Measurements from ENCODE around the gene ZNF37A.
A peak's percentile ranks its signal among the peaks of the same experiment; 100 is the strongest.
"Not testable (repeated sequence)": the region's sequence is repeated elsewhere in the genome, so short reads cannot be mapped to it uniquely, and the experiment has no call there.

ZNF37A gene

DNA sequence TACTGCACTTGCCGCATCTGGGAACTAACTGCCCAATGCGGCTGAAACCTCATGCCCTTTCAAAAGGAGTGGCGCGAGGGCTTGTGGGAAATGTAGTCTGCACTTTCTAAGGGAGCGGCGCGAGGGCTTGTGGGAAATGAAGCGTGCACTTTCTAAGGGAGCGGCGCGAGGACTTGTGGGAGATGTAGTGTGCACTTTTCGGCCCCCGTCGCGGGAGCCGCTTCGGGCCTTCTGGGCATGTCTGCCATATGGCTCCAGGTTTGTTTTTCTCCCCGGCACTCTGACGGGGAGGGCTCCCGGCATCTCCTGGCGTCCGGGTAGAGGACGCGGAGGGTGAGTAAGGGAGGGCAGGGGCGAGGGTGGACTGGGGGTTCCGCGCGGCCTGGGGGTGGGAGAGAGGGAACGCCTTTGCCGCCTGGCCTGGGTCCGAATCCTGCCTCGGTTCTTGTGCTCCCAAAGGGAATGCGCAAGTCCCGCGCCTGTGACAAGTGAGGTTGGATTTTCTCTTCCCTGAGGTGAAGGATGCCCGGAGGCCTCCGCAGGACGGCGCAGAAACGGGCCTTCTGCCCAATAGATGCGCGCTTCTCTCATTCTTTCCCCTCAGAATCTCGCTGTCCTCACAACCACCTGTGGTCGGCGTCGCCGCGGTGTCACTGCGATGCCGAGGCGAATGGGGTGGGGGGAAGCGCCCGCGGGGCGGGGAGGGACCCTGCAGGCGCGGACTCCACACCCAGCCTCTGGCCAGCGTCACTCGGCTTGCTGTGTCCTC, at the start of gene ZNF37A:
ZNF37A (plus strand) TSS at position 180 of the 769 bp plus-strand sequence. CDS start 2,281 bp downstream, outside the sequence.
- DNase-seq (ENCODE audit: low read depth in 2 of 2, low spot score in 1 of 2) = peak; percentile 78 to 83

DNA sequence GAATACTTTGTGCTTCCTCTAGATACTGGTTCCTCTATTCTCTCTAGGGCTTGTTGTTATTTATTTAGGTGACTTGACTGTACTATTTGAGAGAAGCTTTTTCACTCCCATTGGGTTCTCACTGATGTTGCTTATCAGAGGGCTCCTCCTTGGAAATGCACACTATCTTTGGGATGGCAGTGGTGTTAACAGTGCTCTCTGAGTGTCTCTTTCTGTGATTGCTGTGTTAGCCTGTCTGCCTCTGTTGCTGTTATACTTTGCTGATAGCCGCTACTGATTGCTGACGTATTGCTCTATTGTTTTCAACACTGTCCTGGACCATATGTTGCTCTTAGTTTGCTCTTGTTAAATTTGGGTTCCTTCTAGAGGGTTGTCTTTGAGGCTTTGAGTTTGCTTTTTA, 49.0 kb upstream of the ZNF37A start:
- no peak for DNase-seq (ENCODE audit: low read depth in 2 of 2, low spot score in 1 of 2)

DNA sequence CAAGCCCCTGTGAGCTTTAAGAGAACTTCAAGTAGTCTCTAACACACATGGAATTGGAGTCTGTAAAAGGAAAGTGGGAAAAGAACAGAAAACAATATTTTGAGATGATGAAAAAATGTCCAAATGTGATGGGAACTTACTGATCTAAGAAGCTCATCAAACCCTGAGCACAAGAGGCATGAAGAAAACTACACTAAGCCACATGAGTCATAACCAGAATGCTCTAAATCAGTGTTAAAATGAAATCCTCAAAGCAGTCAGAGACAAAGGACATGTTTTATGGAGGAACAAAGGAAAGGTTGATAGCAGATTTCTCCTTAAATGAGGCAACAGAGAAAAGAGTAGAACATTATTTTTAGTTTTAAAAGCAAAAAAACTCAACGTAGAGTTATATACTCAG, 46.5 kb upstream of the ZNF37A start:
- no peak for DNase-seq (ENCODE audit: low read depth in 2 of 2, low spot score in 1 of 2)

DNA sequence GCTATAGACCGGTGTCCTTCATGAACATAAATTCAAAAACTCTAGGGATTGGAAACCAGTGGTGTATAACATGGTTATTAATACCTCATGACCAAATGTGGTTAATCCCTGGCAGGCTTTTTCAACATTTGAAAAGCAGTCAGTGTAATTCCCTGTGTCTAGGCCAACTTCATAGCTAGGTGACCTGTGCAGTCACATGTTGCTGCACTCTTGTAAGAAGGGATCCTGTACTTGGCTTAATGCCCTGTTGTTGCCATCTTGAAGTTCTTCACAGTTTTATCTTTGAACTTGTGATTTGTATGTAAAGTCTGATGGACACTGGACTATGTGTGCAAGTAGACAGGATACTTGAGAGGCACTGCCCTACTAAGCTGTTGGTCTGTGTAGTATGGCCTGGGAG, 43.9 kb upstream of the ZNF37A start:
- no peak for DNase-seq (ENCODE audit: low read depth in 2 of 2, low spot score in 1 of 2)

GRCh38 chr10:38054361-38054797, 39.8 kb upstream of the ZNF37A start:
- DNase-seq (ENCODE audit: low read depth in 2 of 2, low spot score in 1 of 2) = no peak

GRCh38 chr10:38055274-38055894, 38.8 kb upstream of the ZNF37A start:
- not testable (repeated sequence) for DNase-seq (ENCODE audit: low read depth in 2 of 2, low spot score in 1 of 2)

DNA sequence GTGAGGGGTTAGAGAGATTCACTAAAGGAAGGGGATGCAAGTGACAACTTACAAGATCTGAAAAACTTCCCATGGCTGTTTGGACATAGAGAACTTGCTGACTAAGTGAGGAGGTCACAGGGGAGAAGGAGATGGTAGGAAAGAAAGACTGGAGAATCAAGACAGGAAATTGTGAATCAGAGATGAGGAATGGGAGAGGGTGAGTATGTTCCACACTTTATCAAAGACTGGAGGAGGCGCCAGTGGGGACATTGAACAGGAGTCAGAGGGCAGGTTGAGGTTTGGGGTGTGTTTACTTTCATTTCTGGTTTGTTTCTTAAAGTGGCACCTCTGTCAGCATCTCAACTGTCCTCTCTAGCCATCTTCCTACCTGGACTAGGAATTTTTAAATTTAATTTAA, 24.5 kb upstream of the ZNF37A start:
- DNase-seq (ENCODE audit: low read depth in 2 of 2, low spot score in 1 of 2) = not testable (repeated sequence)

DNA sequence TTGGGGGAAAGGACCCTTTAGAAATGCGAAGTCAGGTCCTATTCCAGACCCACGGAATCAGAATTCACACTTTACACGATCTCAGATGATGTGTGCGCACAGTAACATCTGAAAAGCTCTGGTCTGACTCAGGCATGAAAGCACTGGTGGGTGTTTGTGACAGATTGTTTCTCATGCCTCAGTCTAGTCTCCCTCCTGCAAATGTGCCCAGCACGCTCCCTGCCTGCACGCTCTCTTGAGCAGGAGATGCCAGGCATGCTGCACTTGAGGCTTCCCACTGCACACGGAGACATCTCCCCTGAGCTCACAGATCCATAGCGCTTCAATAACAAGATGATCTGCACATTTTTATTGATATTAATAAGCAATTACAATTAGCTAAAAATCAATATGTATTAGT, 23.6 kb upstream of the ZNF37A start:
- no peak for DNase-seq (ENCODE audit: low read depth in 2 of 2, low spot score in 1 of 2)

DNA sequence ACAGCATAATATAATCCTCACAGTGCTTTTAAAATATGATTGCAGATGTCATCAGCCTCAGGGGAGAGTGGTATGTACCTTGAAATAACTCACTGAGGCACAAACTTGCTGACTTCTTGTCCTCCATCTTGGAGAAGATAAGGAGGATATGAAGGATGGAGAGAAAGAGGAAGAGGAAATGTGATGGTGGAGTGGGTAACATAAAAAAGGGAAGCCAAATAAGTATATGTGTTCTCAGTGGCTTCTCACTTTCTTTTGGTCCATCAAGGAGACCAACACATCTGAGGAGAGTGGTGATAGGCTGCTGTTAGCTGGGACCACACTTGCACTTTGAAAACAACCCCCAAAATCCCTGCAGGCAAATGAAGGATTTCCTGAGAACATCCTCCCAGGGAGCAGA, 21.6 kb upstream of the ZNF37A start:
- DNase-seq (ENCODE audit: low read depth in 2 of 2, low spot score in 1 of 2) = no peak

GRCh38 chr10:38076687-38077086, 17.4 kb upstream of the ZNF37A start:
- DNase-seq (ENCODE audit: low read depth in 2 of 2, low spot score in 1 of 2) = no peak

DNA sequence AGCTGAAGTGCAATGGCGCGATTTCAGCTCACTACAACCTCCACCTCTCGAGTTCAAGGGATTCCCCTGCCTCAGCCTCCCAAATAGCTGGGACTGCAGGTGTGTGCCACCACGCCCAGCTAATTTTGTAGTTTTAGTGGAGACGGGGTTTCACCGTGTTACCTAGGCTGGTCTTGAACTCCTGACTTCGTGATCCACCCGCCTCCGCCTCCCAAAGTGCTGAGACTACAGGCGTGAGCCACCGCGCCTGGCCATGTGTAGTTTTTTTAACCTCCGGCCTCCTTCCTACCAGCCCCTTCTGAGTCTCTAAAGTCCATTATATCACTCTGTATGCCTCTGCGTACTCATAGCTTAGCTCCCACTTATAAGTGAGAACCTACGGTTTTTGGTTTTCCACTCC, 819 bp upstream of the ZNF37A start:
- not testable (repeated sequence) for DNase-seq (ENCODE audit: low read depth in 2 of 2, low spot score in 1 of 2)

GRCh38 chr10:38093816-38094157, 350 bp upstream of the ZNF37A start:
- no peak for DNase-seq (ENCODE audit: low read depth in 2 of 2, low spot score in 1 of 2)

DNA sequence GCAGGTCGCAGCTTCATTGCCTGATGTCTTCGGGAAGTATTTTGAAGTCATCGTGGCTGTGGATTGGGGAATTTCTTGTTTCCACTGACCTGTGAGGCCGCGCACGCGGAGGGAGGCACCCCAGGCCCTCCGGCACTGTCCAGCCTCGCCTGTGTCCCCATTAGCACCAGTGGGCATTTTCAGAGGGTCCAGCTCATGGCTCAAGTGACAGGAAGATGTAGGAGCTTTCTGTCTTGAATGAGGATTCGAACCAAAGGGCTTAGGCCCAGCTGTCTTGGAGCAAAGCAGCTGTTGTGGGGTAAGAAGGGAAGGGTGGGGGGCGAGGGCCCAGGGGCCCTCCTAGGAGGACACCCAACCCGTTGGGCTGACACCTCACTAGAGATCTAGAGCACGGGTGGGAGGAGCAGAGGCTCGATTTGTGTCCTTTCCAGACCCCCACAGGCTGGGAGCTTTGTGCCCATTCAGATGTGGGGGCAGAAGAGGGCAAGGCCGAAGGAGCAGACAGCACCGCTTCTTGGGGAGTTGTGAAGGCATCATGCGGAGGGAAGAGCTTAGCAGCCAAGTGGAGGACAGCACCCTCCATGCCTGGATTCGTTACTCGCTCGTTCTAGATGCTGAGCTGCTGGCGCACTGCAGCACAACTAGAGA, 914 bp downstream of the ZNF37A start:
- DNase-seq (ENCODE audit: low read depth in 2 of 2, low spot score in 1 of 2) = no peak

DNA sequence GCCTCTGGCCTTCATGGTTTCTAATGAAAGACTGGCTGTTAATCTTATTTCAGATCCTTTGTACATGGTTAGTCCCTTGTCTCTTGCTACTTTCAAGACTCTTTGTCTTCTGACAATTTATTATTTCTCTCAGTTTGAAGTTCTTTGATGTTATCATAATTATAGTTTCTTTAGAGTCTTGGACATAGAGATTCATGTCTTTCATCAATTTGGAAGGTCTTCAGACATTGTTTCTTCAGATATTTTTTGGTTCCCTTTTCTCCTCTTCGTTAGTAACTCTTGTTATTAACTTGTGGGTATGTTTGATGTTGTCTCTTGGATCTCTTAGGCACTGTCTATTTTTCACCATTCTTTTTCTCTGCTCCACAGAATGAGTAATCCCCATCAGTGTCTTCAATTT, 8.7 kb downstream of the ZNF37A start:
- no peak for DNase-seq (ENCODE audit: low read depth in 2 of 2, low spot score in 1 of 2)

- no peak for DNase-seq (ENCODE audit: low read depth in 2 of 2, low spot score in 1 of 2)
These were observed 9.6 kb downstream of the ZNF37A start for GRCh38 chr10:38103756-38104155.

DNA sequence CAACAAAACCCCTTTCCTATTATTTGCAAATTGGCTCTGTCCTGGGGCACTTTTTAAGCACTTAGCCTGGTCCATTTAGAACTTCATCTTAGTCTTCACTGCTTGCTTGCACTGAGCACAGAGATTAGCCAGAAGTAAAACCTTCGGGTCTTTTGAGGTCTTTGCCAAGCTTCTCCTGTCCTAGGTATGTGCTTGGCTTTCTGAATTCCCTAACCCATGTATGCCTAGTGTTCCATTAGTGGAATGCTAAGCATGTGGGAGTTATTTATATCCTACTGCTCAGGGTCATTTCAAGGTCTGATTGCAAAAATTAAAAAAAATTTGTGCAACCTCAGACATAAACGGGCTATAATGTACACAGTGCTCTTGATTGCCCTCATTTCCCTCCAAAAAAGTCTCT, 18.0 kb downstream of the ZNF37A start:
- no peak for DNase-seq (ENCODE audit: low read depth in 2 of 2, low spot score in 1 of 2)

GRCh38 chr10:38118072-38118807, 24.1 kb downstream of the ZNF37A start:
- DNase-seq (ENCODE audit: low read depth in 2 of 2, low spot score in 1 of 2) = no peak

DNA sequence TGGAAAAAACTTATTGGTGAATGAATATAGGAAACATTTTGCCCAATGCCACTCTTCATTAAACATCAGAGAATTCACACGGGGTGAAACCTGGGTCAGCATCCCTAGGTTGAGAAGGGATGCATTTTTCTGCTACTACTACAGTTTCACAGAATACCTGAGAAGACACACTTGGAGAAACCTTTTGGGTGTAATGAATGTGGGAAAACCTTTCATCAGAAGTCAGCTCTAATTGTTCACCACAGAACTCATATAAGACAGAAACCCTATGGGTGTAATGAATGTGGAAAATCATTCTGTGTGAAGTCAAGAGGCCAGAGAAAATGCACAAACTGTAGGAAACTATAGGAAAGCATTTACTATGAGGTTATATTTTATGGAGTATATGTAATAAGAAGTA, 24.9 kb downstream of the ZNF37A start:
- DNase-seq (ENCODE audit: low read depth in 2 of 2, low spot score in 1 of 2) = no peak

DNA sequence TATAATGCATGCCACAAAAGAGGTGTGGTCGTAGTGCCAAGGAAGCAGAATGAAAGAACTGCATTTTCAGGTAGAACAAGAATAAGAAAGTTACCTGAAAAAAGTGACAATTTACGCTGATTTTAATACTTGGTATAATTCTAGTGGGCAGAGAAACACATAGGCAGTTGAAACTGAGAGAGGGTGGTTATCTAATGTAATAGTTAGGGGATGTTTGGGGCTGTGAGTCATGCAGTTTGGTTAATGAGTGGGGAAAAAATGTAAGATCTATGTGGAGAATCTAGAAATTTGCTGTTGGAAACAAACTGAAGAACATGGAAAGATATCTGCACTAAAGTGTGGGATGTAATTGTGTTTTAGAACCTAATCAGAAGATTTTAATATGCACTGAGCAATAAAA, 33.7 kb downstream of the ZNF37A start:
- DNase-seq (ENCODE audit: low read depth in 2 of 2, low spot score in 1 of 2) = no peak

DNA sequence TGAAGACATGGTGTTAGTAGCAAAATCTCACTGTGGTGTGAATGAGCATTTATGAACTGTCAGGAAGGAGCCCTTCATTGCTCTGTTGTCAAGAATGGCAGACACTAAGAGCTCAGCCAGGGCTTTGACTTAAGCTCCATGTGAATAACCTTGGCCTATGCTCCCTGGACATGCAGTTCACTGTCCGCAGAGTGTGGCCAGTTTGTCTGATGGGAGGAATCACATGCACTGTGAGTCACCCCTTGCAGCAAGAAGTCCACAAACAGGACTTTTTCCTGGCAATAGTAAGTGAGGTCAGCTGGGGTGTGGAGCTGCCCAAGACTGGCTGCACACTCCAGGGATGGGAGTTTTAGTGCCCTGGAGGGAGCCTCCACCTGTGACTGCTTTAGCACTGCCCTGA, 49.5 kb downstream of the ZNF37A start:
- no peak for DNase-seq (ENCODE audit: low read depth in 2 of 2, low spot score in 1 of 2)

- no peak for DNase-seq (ENCODE audit: low read depth in 2 of 2, low spot score in 1 of 2)
These were observed 52.6 kb downstream of the ZNF37A start for GRCh38 chr10:38146579-38147333.
